Transverse colon (tissue), 4 donors: ENCODE results near the gene SDK2. TPM values are rescaled to one million over a fixed set of nuclear protein-coding genes. Genes with fewer than 3 reads are reported as not detected.

Source experiments
- DNase-seq: peaks from one replicate; pipeline ENCODE4 v3.0.0-alpha.2; 2019
- H3K27ac ChIP-seq, 4 donors: fragments of 200-600 bp; sonication (generic); 2 replicates each; pipeline ENCODE4 v1.5.1; 2016 to 2018; ENCODE audit warnings: inconsistent platforms in 4 of 4
- H3K27me3 ChIP-seq: fragments of 200-600 bp; sonication (generic); 2 replicates; pipeline ENCODE4 v1.5.1; 2017; ENCODE audit warnings: inconsistent platforms
- H3K36me3 ChIP-seq, 4 donors: fragments of 200-600 bp; sonication (generic); 2 replicates each; pipeline ENCODE4 v1.5.1; 2017 to 2019; ENCODE audit warnings: inconsistent platforms in 4 of 4
- H3K4me1 ChIP-seq, 4 donors: fragments of 200-600 bp; sonication (generic); 2 replicates each; pipeline ENCODE4 v1.5.1; 2017 to 2020; ENCODE audit warnings: inconsistent platforms in 4 of 4
- H3K4me3 ChIP-seq, 4 donors: fragments of 200-600 bp; sonication (generic); 1 replicate in 1 of 4; 2 replicates in 3 of 4; pipeline versions ENCODE4 v1.5.1 to v1.6.1; 2017 to 2019; ENCODE audit warnings: inconsistent platforms in 4 of 4
- H3K9me3 ChIP-seq, 2 donors: fragments of 200-600 bp; sonication (generic); 2 replicates each; pipeline ENCODE4 v1.5.1; 2017 to 2019; ENCODE audit warnings: inconsistent platforms in 2 of 2
- CTCF ChIP-seq, 5 experiments: fragments of 200-600 bp in 3 of 5; fragments of 450-650 bp in 2 of 5; sonication (generic) in 3 of 5; IDR thresholded peaks; 1 replicate in 2 of 5; 2 replicates in 3 of 5; pipeline ENCODE4 v1.5.1; 2016 to 2017; ENCODE audit warnings: antibody characterized with exemption in 5 of 5, inconsistent platforms in 3 of 5, mild to moderate bottlenecking in 2 of 5, moderate library complexity in 1 of 5
- EP300 ChIP-seq: sonication (generic); formaldehyde crosslinking; IDR thresholded peaks from one replicate; pipeline ENCODE4 v1.6.1; 2017; ENCODE audit warnings: antibody characterized with exemption, low read depth
- POLR2A ChIP-seq: fragments of 450-650 bp; IDR thresholded peaks from one replicate; pipeline ENCODE4 v1.6.1; 2016; ENCODE audit warnings: antibody characterized with exemption, mild to moderate bottlenecking, moderate library complexity
- POLR2AphosphoS5 ChIP-seq, 3 donors: sonication (generic); formaldehyde crosslinking; IDR thresholded peaks; one replicate each; pipeline ENCODE4 v1.6.1; 2016; ENCODE audit warnings: antibody characterized with exemption in 3 of 3
- WGBS, 2 donors: methylation state at CpG; one replicate each; pipeline ENCODE4 v1.1.5; 2018; ENCODE audit warnings: low coverage in 1 of 2; 5-methylcytosine and 5-hydroxymethylcytosine counted together
- in situ Hi-C, 4 donors: fragments of 200-750 bp; cut with MboI; loops; one replicate each; pipeline versions ENCODE4 v1.15.0 to v1.15.1; 2017; ENCODE audit warnings: low sequenced_read_pairs in 3 of 4, low pct_ligation_motif_present in 1 of 4, low pct_unique_long_range_greater_than_20kb in 1 of 4
- intact Hi-C: fragments of 100-400 bp; cut with DNase I; formaldehyde crosslinking; loops from one replicate; pipeline ENCODE4 v1.15.1; 2023; ENCODE audit warnings: low total_unique reads
- total RNA-seq, 4 donors: library from RNA; depleted of rRNA; stranded (reverse); fragments of >200 nt; gene quantifications; one replicate each; pipeline ENCODE4 v1.1.0, GENCODE V29; 2016

Gene SDK2
- total RNA-seq, 4 donors from 2014 or later: 2.6 to 9.8 (median 3.4) TPM

DNA sequence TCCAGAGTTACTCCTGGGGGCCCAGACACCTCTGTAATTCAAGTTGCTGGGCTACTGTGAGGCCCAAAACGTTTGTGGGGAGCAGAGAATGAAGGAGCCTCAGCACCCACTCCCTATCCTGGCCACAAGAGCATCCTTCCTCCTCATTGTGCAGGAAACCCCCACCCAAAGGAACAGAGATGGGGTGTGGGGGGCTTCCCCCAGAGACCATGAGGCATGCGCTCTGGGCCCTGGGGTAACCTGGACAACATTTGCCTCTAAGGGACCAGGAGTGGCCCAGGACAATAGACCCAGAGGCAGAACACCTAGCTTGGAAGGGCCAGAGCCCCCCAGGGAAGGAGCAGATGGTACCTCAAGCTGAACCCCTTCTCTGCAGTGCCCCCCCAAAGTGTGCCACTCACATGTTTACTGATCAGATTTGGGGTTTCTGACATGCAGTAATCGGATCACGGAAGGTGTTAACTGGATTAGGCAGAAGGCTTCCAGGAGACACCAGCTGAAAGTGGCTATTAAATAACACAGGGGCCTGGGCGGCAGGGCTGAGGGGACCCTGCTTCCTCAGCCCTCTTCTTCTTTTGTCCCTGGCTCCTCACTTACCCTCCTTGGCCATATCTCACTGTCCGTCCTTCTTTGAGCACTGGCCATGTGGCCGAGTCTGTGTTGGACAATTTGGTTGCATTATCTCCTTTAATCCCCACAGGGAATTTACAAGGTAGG lies 50.8 kb downstream of the SDK2 start:
- no peak for TF ChIP-seq POLR2AphosphoS5 (IDR thresholded peaks at IDR 0.05)
- TF ChIP-seq EP300: no peak
- no peak for TF ChIP-seq CTCF (IDR thresholded peaks at IDR 0.05)
- no peak for TF ChIP-seq POLR2A
- intact Hi-C loops (no loop called here), in situ Hi-C loops (loop anchor here in 1 of 4 donors (25.0 kb wide), 1 partner anchor 119 kb away; no protein-coding TSS in a partner anchor)
- 83 to 88% methylated on average over 3 to 7 of the region's 7 CpGs for WGBS, 2 donors
- no peak overlapping the region for H3K27ac ChIP-seq
- no peak for DNase-seq
- no peak overlapping the region for H3K4me3 ChIP-seq
- H3K9me3 ChIP-seq: no peaks in the 10 kb centered on the region
- H3K4me1 ChIP-seq: no peaks in the 10 kb centered on the region
- no peaks in the 10 kb centered on the region for H3K27me3 ChIP-seq
- no peaks in the 10 kb centered on the region for H3K36me3 ChIP-seq

DNA sequence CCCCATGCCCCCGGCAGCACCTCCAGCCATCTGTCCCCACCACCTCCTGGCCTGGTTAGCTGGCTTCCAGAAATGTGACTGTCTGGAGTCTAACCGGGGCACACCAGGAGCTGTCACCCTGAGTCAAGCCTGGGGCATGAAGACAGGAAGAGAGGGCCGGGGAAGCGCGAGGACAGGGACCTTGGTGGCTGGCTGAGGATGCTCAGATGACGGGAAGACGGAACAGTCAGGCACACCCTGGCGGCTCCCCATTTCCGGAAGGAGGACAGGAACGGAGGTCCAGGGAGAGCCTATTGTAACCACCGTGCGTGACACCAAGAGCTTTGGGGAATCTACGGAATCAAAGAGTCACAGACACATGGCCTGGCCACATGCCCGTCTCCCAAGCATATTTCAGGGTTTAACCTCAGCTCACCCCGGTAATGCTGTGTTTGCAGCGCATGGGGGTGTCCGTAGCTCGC lies 51.7 kb downstream of the SDK2 start:
- Histone ChIP-seq H3K4me3 (no peak overlapping the region), H3K27ac (peak overlapping the region in 1 of 4 donors; percentile 25), H3K36me3 (no peaks in the 10 kb centered on the region), H3K9me3 (no peaks in the 10 kb centered on the region), H3K27me3 (no peaks in the 10 kb centered on the region), H3K4me1 (no peaks in the 10 kb centered on the region)
- no peak for TF ChIP-seq EP300
- TF ChIP-seq CTCF (IDR thresholded peaks at IDR 0.05): no peak
- no peak for TF ChIP-seq POLR2A
- TF ChIP-seq POLR2AphosphoS5 (IDR thresholded peaks at IDR 0.05): no peak
- WGBS, 2 donors: 51 to 72% methylated on average over 6 to 18 of the region's 18 CpGs
- no peak for DNase-seq
- in situ Hi-C loops (loop anchor here in 1 of 4 donors (25.0 kb wide), 1 partner anchor 120 kb away; no protein-coding TSS in a partner anchor), intact Hi-C loops (no loop called here)

DNA sequence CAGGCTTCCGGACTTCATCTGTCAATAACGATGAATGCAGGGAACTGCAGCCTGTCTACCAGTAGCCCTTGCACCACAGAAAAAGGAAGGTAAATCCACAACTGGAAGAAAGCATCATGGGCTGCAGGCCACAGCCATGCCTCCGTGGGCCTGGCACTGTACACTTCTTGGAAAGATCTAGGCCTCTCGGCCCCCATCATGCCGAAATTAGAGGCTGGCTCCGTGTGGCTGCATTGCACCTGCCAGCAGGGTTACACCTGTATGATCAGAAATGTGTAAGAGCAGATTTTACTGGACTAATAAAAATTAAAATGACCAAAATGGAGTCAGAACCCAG lies 52.2 kb downstream of the SDK2 start:
- H3K27ac ChIP-seq: peak overlapping the region in 1 of 4 donors; percentile 25
- no peak for DNase-seq
- intact Hi-C loops (no loop called here), in situ Hi-C loops (loop anchor here in 1 of 4 donors (25.0 kb wide), 1 partner anchor 120 kb away; no protein-coding TSS in a partner anchor)
- H3K9me3 ChIP-seq: no peaks in the 10 kb centered on the region
- H3K36me3 ChIP-seq: no peaks in the 10 kb centered on the region
- H3K4me1 ChIP-seq: no peaks in the 10 kb centered on the region
- no peak overlapping the region for H3K4me3 ChIP-seq
- 69 to 70% methylated on average over 2 to 6 of the region's 6 CpGs for WGBS, 2 donors
- H3K27me3 ChIP-seq: no peaks in the 10 kb centered on the region
- TF ChIP-seq POLR2A: no peak
- no peak for TF ChIP-seq EP300
- TF ChIP-seq POLR2AphosphoS5 (IDR thresholded peaks at IDR 0.05): no peak
- no peak for TF ChIP-seq CTCF (IDR thresholded peaks at IDR 0.05)

DNA sequence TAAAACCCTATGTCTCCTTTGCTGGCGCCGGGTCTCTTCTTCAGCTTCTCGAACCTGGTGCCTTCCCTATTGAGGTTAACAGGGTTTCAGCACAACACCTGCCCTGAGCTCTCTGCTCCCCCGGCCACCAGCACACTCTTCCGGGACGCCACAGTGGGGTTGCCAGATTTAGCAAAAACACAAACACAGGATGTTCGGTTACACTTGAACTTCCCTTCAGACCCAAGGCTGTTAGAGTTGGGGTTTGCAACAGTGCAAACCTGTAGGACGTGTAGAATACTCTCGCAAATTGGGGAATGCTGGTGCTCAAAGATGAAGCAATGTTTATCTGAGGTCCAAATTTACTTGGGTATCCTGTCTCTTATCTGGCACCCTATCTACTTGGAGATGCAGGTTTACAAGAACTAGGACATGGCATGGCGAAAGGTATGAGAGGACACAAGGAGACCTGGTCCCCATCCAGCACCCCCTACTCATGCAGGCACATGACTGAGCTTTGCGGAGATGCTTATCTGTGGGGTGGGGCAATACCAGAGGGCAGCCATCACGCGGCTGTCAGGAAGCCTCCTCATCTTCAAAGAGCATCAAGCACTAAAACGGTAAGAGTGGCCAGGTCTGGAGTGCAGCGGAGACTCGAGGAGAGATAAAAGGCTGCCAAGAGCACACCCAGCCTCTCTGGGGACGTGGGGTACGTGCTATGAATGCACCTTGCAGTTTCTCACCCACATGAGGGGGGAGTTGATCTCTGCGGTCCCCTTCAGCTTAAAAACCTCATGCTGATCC lies 52.8 kb downstream of the SDK2 start:
- no peak for TF ChIP-seq CTCF (IDR thresholded peaks at IDR 0.05)
- no peak for TF ChIP-seq EP300
- TF ChIP-seq POLR2A: no peak
- TF ChIP-seq POLR2AphosphoS5 (IDR thresholded peaks at IDR 0.05): no peak
- H3K4me1 ChIP-seq: no peaks in the 10 kb centered on the region
- H3K27me3 ChIP-seq: no peaks in the 10 kb centered on the region
- no peaks in the 10 kb centered on the region for H3K36me3 ChIP-seq
- peak; percentile 21 for DNase-seq
- no peak overlapping the region for H3K4me3 ChIP-seq
- in situ Hi-C loops (loop anchor here in 1 of 4 donors (25.0 kb wide), 1 partner anchor 121 kb away; no protein-coding TSS in a partner anchor), intact Hi-C loops (no loop called here)
- no peaks in the 10 kb centered on the region for H3K9me3 ChIP-seq
- 61 to 63% methylated on average over 8 to 19 of the region's 19 CpGs for whole genome bisulfite sequencing, 2 donors
- peak overlapping the region in 1 of 4 donors; percentile 11 for H3K27ac ChIP-seq
